Skeletal muscle cell (primary cell): Measurements from ENCODE around the gene WHRN.

Experiments
- DNase-seq: peaks from one replicate; pipeline ENCODE4 v3.0.0-alpha.2; 2010; ENCODE audit warnings: low read depth
- H3K4me3 ChIP-seq: 2 replicates; pipeline ENCODE4 v1.5.1; 2011; ENCODE audit warnings: low read depth, mild to moderate bottlenecking, control low read depth, low read length, moderate library complexity

WHRN gene

DNA sequence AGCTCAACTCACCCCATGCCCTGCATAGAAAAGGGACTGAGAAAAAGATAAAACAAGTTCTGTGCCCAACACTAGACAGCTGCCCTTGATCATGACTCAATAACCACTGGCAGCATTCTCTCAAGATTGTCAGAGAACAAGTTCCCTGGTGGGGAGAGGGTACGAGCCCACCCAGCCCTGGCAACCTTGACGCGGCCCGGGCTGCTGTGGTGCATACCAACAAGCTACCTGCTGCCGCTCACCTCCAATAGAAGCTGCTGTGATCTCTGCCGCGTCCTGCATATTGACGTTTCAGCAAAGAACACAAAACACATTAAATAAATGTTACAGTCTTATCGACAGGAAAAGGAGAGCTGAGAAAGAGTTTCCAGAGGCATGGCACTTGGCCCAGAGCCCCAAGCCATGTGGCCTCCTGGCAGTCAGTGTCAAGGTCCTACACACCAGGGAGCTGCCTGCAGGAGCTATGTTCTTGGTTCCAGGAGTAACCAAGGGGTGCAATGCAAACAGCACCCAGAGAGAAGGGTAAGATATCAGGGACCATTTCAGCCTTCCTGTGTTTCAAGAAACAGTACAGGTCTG, 28.3 kb downstream of the WHRN start:
- no peak overlapping the region for H3K4me3 ChIP-seq
- DNase-seq, result no peak

DNA sequence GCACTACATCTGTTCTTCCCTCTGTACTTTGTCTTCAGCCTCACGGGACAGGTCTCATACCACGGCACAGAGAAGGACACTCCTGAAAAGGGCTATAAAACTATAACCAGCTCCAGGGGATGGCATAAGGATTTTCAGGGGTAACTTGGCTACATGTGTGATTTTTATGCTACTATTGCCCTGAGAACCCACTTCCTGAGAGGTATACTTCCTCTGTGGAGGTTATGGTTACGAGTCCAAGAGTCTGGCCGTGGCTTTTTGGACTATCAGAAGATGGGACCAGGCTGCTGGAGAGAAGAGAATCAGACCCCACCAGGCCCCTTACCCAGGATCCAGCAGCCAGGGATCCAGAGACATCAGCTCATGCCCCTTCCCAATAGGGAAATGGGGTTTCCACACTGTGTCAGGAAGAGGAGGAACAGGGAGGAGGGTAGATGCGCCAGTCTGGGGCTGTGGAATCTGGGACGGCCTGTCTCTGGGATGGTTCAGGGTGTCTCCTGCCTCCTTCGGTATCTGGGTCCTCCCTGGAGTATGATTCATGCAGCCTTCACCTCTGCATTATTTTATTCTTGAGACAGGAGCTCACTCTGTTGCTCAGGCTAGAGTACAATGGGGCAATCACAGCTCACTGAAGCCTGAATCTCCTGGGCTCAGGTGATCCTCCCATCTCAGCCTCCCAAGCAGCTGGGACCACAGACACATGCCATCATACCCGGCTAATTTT, 29.7 kb downstream of the WHRN start:
- DNase-seq, result no peak
- no peak overlapping the region for H3K4me3 ChIP-seq

DNA sequence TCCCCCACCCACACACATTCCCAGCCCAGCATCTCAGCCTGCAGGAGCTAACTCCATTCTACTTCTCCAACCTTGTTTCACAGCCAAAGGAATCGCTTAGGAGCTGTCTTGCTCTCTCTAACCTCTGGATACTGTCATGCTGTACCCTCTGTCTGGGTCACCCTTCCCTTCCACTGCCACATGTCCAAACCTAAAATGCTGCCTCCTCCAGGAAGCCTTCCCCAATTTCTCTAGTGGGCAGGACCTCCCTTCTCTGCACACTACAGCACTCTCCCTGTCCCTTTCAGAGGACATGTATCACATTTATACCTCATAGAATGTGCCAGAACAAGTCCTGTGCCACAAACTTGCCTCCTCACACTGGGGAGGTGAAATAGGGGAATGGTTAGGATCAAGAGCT, 30.8 kb downstream of the WHRN start:
- DNase-seq, result no peak
- no peak overlapping the region for H3K4me3 ChIP-seq

DNA sequence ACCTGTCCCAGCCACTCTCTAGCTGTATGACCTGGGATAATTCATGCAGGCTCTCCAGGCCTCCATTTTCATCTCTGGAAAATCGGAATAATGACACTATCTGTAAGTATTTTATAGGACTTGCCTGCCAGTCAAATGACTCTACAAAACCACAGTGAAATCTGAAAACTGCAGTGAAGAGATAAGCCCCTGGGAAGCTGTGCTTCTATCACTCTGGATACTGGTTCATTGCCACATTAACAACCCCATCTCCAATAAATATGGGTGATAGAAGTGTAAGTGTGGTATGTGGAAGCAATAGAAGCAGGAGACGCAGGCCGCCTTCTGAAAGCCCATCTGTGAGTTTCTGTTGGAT, 31.8 kb downstream of the WHRN start:
- DNase-seq, result no peak
- no peak overlapping the region for H3K4me3 ChIP-seq

DNA sequence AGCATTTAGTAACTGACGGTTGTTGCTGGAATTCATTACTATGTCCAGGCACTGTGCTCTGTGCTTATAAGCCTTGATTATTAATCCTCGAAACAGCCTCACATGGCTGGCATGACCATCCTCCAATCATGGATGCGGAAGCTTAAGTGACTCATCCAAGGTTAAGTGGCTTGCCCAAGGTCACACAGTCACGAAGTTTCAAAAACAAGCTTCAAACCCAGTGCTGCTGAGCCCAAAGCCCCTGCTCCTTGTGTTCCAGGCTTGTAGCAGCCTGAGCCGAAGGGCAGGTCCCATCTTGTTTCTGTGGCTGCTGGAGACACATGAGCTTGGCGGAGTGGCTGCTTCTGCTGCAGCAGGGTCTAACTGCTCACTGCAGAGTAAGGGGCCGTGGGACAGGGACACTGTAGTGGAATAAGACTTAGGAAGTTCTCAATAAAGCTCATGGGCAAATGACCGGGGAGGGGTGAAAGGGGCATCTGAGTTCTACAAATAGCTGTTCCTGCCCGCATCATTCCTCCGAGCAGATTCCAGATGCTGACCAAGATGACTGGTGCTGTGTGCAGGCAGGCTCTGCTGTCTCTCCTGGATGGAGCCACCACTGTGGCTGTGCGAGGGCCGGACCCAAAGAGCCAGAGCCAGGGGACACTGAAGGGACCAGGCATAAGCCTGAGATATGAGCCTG, 32.4 kb downstream of the WHRN start:
- no peak overlapping the region for H3K4me3 ChIP-seq
- DNase-seq, result no peak

DNA sequence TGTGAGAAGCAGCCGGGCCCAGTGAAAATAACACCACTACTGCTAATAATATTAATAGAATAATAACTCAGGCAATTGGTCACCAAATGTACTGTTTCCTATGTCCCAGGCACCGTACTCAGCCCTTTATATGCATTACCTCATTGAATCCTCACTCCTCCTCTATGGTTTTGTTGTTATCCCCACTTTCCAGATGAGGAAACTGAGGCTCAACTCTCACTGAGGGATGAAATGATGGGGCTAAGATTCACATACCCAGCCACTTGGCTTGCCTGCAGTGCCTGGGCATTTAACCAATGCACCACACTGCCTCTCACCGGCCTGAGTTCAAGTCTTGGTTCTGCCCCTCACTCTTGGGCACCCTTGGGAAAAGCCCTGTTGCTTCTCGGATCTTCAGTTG, 34.1 kb downstream of the WHRN start:
- no peak overlapping the region for H3K4me3 ChIP-seq
- DNase-seq, result no peak

DNA sequence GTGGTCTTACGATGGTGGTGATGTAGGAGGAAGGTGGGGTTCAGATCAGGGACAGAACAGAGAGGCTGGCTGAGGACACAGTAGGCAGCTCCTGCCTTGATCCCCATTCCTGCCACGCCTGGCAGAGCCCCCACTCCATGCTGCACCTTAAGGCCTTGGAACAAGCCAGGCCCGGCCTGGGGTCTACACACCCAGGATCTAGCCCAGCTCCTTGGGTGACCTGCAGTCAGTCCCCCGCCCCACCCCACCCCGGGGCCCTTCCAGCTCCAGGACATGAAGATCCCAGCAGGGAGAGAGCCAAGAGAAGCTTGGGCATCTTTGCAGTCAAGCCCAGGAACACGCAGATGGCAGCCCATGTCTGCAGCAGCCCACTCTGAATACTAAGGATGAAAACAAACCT, 34.7 kb downstream of the WHRN start:
- H3K4me3 ChIP-seq, result no peak overlapping the region
- DNase-seq, result no peak

DNA sequence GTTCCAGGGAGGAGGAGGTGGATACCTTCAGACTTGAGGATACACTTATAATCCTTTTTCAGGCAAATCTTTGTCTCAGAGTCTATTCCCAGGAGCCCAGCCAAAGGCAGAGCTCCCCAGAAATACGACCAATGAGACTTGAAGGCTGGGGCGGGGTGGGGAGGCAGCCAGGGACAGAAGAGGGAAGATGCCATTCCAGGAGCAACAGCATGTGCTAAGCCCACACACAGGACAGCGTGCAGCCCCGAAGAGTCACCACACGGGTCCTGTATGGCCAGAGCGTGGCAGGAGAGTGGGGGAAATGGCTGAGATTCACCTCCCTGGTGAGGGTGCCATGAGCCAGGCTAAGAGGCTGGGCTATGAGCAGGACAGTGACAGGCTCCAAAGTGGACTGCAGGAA, 35.2 kb downstream of the WHRN start:
- no peak overlapping the region for H3K4me3 ChIP-seq
- no peak for DNase-seq

DNA sequence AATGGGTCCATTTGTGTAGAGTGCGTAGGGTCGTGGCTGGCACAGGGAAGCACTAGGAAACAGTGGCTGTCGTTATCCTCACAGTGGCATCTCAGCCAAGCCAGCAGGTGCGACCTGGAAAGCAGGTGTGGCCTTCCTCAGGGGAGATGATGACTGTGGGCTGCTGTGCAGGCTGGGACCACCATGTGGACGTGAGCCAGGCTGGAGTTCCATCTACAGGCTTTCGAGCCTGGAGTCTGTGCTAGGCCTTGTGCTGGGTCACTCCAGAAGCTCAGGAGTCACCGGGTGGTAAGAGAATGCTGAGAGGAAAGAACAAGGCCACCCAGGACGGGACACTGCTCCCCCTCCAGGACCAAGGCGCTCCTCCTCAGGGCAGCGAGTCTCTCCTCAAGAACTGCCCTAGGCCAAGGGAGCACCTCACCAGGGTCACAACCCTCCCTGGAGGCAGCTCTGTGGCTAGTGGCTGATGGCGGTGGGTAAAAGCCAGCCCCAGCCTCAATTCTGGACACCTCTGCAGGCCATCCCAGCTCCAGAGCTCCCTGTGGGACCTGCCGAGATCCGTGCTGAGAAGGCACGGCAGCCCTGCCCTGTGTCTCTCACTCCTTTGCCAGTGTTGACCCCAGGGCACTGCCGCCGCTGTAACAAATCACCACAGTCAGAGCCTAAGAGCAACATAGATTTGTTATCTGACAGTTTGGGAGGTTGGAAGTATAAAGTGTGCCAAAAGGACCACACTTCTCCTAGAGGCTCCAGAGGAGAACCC, 36.0 kb downstream of the WHRN start:
- DNase-seq, result no peak
- H3K4me3 ChIP-seq, result no peak overlapping the region

DNA sequence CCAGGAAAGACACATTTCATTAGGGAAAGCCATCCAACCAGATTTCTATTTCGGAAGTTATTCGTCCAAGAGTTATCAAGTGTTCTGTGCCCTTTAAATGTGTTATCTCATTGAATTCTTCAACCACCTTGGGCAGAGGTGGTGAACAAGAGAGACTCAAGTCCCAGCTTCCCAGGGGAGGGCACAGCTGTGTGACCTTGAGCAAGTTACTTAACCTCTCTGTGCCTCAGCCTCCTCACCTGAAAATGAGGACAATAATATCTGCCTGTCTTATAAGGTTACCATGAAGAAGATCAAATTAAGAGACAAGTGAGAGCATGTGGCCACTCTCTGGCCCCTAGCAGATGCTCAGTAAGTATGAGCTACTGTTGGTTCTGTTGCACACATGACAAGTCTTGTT, 37.4 kb downstream of the WHRN start:
- DNase-seq, result no peak
- no peak overlapping the region for H3K4me3 ChIP-seq

DNA sequence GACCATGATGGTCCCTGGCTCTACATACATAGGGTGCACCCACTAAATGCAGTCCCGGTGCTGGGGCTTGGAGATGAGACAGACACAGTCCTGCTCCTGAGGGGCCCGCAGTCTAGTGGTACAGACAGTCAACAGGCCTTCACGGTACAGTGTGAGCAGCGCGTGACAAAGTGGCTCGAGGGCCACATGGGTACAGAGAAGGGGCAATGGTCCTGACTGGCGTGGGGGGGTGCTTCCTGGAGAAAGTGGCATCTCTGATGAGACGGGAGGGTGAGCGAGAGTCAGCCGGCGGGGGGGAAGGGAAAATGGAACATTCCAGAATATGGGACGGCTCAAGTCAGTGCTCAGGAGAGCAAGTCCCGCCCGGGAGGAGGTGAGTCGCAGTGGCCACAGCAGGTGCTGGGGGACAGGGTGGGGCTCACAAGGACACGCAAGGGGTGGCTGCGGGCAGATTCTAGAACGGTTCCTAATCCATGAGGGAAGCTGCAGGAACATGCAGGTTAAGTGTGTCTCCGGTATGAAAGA, 38.0 kb downstream of the WHRN start:
- H3K4me3 ChIP-seq, result no peak overlapping the region
- DNase-seq, result no peak

DNA sequence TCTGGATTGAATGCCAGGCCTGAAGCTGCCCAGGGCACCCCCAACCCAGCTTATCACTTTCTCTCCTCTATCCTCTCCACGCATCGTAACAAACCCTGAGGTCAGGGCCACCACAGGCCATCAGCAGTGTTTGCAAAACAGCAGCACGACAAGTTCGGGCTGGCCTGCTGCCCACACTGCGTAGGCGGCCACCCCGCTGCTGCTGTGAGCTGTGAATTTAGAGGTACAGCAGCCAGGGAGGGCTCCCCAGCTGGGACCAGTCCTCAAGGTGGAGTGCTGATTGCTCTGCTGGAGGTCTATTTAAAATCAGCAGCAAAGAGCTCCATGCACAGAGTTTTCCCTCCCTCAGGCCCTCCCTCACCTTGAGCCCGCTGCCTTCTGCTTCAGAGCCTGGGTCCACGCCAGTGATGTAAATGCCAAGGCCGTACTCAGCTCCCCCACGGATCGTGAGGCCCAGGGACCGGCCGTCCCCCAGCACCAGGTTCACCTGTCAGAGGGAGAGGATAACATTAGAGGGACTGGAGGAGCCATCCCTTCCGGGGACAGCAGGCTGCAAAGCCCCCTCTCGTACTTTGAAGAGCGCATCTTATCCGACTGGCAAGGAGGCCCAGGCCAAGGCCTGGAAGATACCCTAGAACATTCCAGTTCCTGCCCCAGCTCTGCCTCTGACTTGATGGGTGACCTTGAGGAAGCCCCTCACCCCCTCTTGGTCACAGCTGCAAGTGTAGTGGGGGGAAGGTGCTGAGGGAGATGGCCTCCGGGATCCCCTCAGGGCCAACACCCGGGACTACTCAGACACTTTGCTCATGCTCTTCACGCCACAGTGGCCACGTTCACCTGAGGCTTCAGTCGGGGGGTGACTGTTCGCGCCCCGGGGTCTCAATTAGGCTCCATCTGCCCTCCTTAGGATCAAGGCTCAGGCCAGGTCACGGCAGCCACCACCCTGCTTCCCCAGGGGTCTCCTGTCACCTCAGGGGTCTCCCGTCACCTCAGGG, 39.1 kb downstream of the WHRN start:
- H3K4me3 ChIP-seq, result no peak overlapping the region
- no peak for DNase-seq

DNA sequence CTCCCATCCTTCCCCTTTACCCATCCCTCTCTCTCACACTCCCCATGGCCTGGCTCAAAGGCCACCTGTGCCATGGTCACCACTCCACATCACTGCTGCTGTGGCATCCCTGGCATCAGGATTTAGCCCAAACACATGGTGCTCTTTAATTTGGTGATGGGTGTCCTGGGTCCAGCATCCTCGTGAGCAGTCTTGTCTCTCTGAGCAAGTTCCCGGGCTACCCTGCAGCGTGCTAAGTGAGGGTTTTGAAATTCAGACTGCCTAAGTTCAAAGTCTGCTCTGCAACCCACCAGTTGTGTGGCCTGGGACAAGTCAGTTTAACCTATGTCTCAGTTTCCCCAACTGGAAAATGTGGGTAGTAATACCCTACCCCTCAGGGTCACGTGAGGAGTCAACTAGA, 39.9 kb downstream of the WHRN start:
- H3K4me3 ChIP-seq, result no peak overlapping the region
- no peak for DNase-seq

DNA sequence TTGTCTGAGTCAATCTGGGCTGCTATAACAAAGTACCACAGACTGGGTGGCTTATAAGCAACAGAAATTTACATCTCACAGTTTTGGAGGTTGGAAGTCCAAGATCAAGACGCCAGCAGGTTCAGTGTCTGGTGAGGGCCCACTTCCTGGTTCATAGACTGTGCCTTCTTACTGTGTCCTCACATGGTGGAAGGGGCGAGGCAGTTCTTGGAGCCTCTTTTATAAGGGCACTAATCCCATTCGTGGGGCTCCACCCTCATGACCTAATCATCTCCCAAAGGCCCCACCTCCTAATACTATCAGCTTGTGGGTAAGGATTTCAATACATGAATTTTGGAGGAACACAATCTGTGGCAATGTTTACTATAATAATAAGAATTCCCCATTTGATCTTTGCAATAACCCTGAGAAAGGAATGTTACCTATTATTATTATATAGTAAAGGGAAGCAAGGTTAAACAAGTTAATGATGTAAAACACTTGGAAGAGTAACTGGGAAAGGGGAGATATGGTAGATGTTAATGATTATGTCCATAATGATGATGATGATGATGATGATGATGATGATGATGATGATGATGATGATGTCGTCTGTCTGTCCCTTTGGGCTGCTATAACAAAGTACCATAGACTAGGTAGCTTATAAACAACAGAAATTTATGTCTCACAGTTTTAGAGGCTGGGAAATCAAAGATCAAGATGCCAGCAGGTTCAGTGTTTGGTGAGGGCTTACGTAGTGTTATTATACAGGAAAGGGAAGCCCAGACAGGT, 40.8 kb downstream of the WHRN start:
- no peak overlapping the region for H3K4me3 ChIP-seq
- no peak for DNase-seq

DNA sequence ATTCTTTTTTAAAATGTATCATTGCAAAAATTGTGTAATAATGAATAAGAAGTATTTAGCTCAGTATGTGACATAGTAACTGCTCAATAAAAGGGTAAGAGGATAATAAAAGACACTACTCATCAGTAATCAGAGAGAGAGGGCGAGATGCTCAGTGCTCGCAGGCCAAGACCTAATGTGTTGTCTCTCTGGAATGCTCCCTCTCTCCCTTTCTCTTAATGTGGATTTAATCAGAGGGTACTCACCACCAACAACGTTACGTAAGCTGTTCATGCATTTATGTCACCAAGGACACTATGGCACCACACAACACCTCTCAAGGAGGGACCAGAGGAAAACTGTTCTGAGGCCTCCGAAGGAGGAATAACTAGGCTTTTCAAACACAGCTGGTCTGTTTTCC, 42.5 kb downstream of the WHRN start:
- no peak for DNase-seq

DNA sequence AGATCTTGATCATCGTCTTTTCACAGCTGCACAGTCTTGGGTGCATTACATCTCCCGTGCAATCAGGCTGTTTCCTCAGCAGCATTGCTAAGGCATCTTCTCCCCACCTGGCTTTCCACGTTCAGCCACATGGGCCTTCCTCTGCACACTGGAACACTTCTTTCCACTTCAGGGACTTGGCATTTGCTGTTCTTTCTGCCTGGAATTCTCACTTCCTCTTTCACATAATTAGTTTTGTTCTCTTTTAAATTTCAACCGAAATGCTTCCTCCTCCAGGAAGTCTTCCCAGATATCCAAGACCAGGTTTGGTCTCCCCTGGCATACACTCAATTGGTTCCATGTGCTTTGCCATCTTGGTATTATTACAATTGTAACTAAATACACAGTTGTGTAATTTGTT, 43.8 kb downstream of the WHRN start:
- DNase-seq, result no peak
- H3K4me3 ChIP-seq, result no peak overlapping the region

More for the DNA sequence above, 42.5 kb downstream of the WHRN start:
- no peak overlapping the region for H3K4me3 ChIP-seq

DNA sequence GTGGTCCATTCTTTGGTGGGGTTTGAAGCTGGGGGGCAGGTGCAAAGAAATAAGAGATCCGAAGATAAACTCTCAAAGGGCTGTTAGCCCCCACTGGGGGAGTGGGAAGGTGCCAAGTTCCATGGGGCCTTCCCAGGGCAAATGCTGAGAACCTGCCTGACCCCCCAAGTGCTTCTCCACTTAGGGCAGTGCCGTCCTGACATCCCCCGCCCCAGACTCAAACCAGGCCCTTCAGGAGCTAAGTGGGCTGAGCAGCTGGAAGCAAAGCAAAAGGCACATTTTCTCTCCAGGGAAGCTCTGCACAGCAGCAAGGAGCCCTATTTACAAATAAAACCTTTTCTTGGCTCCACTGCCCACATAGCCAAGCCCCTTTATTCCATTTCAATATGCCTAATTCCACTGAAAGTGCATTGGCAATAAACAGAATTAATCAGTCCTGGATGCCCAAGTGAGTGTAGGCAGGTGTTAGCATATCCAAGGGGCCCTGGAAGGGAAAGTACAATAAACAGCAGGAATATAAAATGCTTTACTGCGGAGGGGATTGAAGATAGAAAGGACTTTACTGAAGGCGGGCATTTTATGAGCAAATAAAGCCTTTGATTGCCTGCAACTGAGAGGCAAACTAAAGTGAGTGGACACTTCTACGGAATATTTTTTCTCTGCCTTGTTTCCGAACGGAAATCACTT, 44.6 kb downstream of the WHRN start:
- DNase-seq, result no peak
- H3K4me3 ChIP-seq, result no peak overlapping the region

DNA sequence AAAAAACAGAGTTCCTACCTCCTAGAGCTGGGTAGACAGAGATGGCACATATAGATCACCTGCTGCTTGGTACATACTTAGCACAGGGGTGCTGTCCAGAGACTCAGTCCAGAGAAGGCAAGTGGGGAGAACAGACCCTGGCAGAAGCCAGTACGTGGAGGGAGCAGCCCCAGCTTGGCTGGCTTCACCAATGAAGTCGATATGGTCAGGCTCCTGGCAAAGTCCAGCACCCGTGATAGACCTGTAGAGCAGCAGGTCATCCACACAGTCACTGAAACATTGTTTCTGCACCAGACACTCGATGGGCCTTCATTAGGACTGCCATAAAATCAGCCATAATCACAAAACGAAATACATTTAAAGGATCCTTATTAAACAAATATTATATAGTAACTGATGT, 45.8 kb downstream of the WHRN start:
- no peak overlapping the region for H3K4me3 ChIP-seq
- no peak for DNase-seq
